Smooth muscle cell (in vitro differentiated cells): ENCODE data around the gene ADARB1. TPM values are rescaled to one million over a fixed set of nuclear protein-coding genes. Genes with fewer than 3 reads are reported as not detected.

Source experiments
- DNase-seq: peaks from one replicate; lab custom pipeline; 2025; ENCODE audit not compliant: unreplicated experiment; lab: John Stamatoyannopoulos, UW
- H2AFZ ChIP-seq: fragments of 200-600 bp; sonication (generic); 2 replicates; pipeline ENCODE4 v1.6.0; 2016; ENCODE audit warnings: antibody characterized with exemption, low read depth, mild to moderate bottlenecking
- H3F3A ChIP-seq: fragments of 200-600 bp; sonication (generic); 2 replicates; pipeline ENCODE4 v1.6.0; 2017; ENCODE audit warnings: antibody characterized with exemption, low read depth
- H3K27ac ChIP-seq: fragments of 200-600 bp; sonication (generic); 2 replicates; pipeline ENCODE4 v1.5.1; 2016; ENCODE audit warnings: low read depth, mild to moderate bottlenecking
- H3K27me3 ChIP-seq: fragments of 200-600 bp; sonication (generic); 2 replicates; pipeline ENCODE4 v1.6.1; 2016; ENCODE audit warnings: low read depth, mild to moderate bottlenecking
- H3K36me3 ChIP-seq: fragments of 200-600 bp; sonication (generic); 2 replicates; pipeline ENCODE4 v1.5.1; 2016; ENCODE audit warnings: low read depth
- H3K4me1 ChIP-seq: fragments of 200-600 bp; sonication (generic); 2 replicates; pipeline ENCODE4 v1.5.1; 2016; ENCODE audit warnings: low read depth
- H3K4me2 ChIP-seq: fragments of 200-600 bp; sonication (generic); 2 replicates; pipeline ENCODE4 v1.6.0; 2016; ENCODE audit warnings: mild to moderate bottlenecking
- H3K4me3 ChIP-seq: fragments of 200-600 bp; sonication (generic); 2 replicates; pipeline ENCODE4 v1.5.1; 2016; ENCODE audit warnings: mild to moderate bottlenecking
- H3K79me2 ChIP-seq: fragments of 200-600 bp; sonication (generic); 2 replicates; pipeline ENCODE4 v1.6.0; 2016; ENCODE audit warnings: low read depth, mild to moderate bottlenecking
- H3K9ac ChIP-seq: fragments of 200-600 bp; sonication (generic); 2 replicates; pipeline ENCODE4 v1.6.0; 2016; ENCODE audit warnings: low read depth
- H3K9me3 ChIP-seq: fragments of 200-600 bp; sonication (generic); replicated peaks from 2 replicates; pipeline ENCODE4 v1.5.1; 2016; ENCODE audit warnings: low read depth
- H4K20me1 ChIP-seq: fragments of 200-600 bp; sonication (generic); 2 replicates; pipeline ENCODE4 v1.6.0; 2016; ENCODE audit warnings: low read depth
- CTCF ChIP-seq: fragments of 200-600 bp; sonication (generic); IDR thresholded peaks from 2 replicates; pipeline ENCODE4 v1.5.1; 2017; ENCODE audit warnings: borderline replicate concordance, mild to moderate bottlenecking, antibody characterized with exemption; ENCODE audit not compliant: insufficient read depth, poor library complexity, severe bottlenecking
- WGBS: methylation state at CpG from one replicate; pipeline ENCODE4 v1.1.7; 2016; ENCODE audit warnings: low lambda C conversion rate; 5-methylcytosine and 5-hydroxymethylcytosine counted together
- polyA plus RNA-seq: library from polyadenylated mRNA; unstranded; fragments of >200 nt; fragmentation: Nextera tagmentation; extraction: Ambion mirVana; gene quantifications from 2 replicates; pipeline ENCODE4 v1.2.1, GENCODE V29; 2016
- total RNA-seq: library from RNA; depleted of rRNA; stranded (reverse); fragments of >200 nt; gene quantifications from 2 replicates; pipeline ENCODE4 v1.2.3, GENCODE V29; 2014

Gene ADARB1
- total and polyA plus RNA-seq, 2 experiments from 2014 or later = 25.6 to 28.9 TPM

- Histone ChIP-seq H3K4me1 (no peaks in the 10 kb centered on the region), H3K27me3 (no peaks in the 10 kb centered on the region), H3K79me2 (no peaks in the 10 kb centered on the region), H3K9ac (no peak overlapping the region), H3K9me3 (no peaks in the 10 kb centered on the region), H3K4me3 (no peak overlapping the region), H3K27ac (no peak overlapping the region), H2AFZ (no peak overlapping the region), H3F3A (no peaks in the 10 kb centered on the region), H3K4me2 (no peak overlapping the region), H4K20me1 (peaks cover 12% of the 10 kb centered on the region), H3K36me3 (peaks cover 1% of the 10 kb centered on the region)
- WGBS = 96% methylated on average over 6 of the region's 6 CpGs
- DNase-seq = no peak
- TF ChIP-seq CTCF = no peak
These were observed 102.7 kb downstream of the ADARB1 start for GRCh38 chr21:45177039-45177438.

GRCh38 chr21:45178070-45178608 is 103.8 kb downstream of the ADARB1 start:
- H2AFZ ChIP-seq = no peak overlapping the region
- H3K4me2 ChIP-seq = no peak overlapping the region
- no peak overlapping the region for H3K9ac ChIP-seq
- WGBS = 95% methylated on average over 12 of the region's 12 CpGs
- peaks cover 10% of the 10 kb centered on the region for H3K36me3 ChIP-seq
- no peaks in the 10 kb centered on the region for H3K27me3 ChIP-seq
- peaks cover 12% of the 10 kb centered on the region for H4K20me1 ChIP-seq
- H3K4me1 ChIP-seq = no peaks in the 10 kb centered on the region
- TF ChIP-seq CTCF = no peak
- no peak overlapping the region for H3K4me3 ChIP-seq
- H3K9me3 ChIP-seq = no peaks in the 10 kb centered on the region
- H3F3A ChIP-seq = no peaks in the 10 kb centered on the region
- H3K27ac ChIP-seq = no peak overlapping the region
- H3K79me2 ChIP-seq = no peaks in the 10 kb centered on the region
- DNase-seq = no peak

- Histone ChIP-seq H3K4me3 (no peak overlapping the region), H3K27ac (no peak overlapping the region), H3K79me2 (no peaks in the 10 kb centered on the region), H3K9me3 (no peaks in the 10 kb centered on the region), H3K27me3 (no peaks in the 10 kb centered on the region), H4K20me1 (peaks cover 4% of the 10 kb centered on the region), H2AFZ (no peak overlapping the region), H3K4me2 (no peak overlapping the region), H3K36me3 (peaks cover 19% of the 10 kb centered on the region), H3K4me1 (no peaks in the 10 kb centered on the region), H3K9ac (no peak overlapping the region), H3F3A (no peaks in the 10 kb centered on the region)
- WGBS = 91% methylated on average over 11 of the region's 11 CpGs
- DNase-seq = no peak
- no peak for TF ChIP-seq CTCF
These were observed 104.6 kb downstream of the ADARB1 start for GRCh38 chr21:45178971-45179370.

- Histone ChIP-seq H2AFZ (no peak overlapping the region), H3K79me2 (no peaks in the 10 kb centered on the region), H3K4me2 (no peak overlapping the region), H3K27ac (no peak overlapping the region), H3K9ac (no peak overlapping the region), H3F3A (no peaks in the 10 kb centered on the region), H3K4me3 (no peak overlapping the region), H3K27me3 (no peaks in the 10 kb centered on the region), H3K36me3 (peaks cover 26% of the 10 kb centered on the region), H4K20me1 (no peaks in the 10 kb centered on the region), H3K4me1 (no peaks in the 10 kb centered on the region), H3K9me3 (no peaks in the 10 kb centered on the region)
- TF ChIP-seq CTCF = no peak
- DNase-seq = no peak
- 95% methylated on average over 20 of the region's 20 CpGs for WGBS
These were observed 105.3 kb downstream of the ADARB1 start for GRCh38 chr21:45179568-45180245.
